Colonic mucosa (tissue), 4 donors: ENCODE measurements around the gene PCDHB11. TPM values are rescaled to one million over a fixed set of nuclear protein-coding genes. Genes with fewer than 3 reads are reported as not detected.
"Not testable (repeated sequence)": the region's sequence is repeated elsewhere in the genome, so short reads cannot be mapped to it uniquely, and the experiment has no call there.

ENCODE experiments used
- DNase-seq: peaks from one replicate; pipeline ENCODE4 v3.0.0-alpha.2; 2020
- H3K27ac ChIP-seq: fragments of 200-600 bp; one replicate; pipeline ENCODE4 v1.8.0; 2021
- H3K27me3 ChIP-seq: fragments of 200-600 bp; one replicate; pipeline ENCODE4 v1.8.0; 2021
- H3K36me3 ChIP-seq: fragments of 200-600 bp; one replicate; pipeline ENCODE4 v1.8.0; 2021
- H3K4me1 ChIP-seq: fragments of 200-600 bp; one replicate; pipeline ENCODE4 v1.8.0; 2021; ENCODE audit warnings: mild to moderate bottlenecking
- H3K4me3 ChIP-seq: fragments of 200-600 bp; one replicate; pipeline ENCODE4 v1.8.0; 2021
- H3K9ac ChIP-seq, 2 donors: one replicate each; pipeline ENCODE4 v1.7.0; 2013; ENCODE audit warnings: control low read depth in 2 of 2, low read depth in 2 of 2, low read length in 2 of 2
- H3K9me3 ChIP-seq: fragments of 200-600 bp; one replicate; pipeline ENCODE4 v1.8.0; 2021
- CTCF ChIP-seq: fragments of 200-600 bp; IDR thresholded peaks from one replicate; pipeline ENCODE4 v1.8.0; 2022; ENCODE audit warnings: antibody characterized with exemption, mild to moderate bottlenecking
- intact Hi-C: fragments of 100-400 bp; cut with DNase I; formaldehyde crosslinking; loops from one replicate; pipeline ENCODE4 v1.14.1; 2022
- total RNA-seq, 2 donors: library from RNA; stranded (reverse); fragmentation: NEBNext Ultra II Directional in 1 of 2; extraction: Animal tissue kit (Norgen Biotek cat#: 25700) in 1 of 2; gene quantifications; one replicate each; pipeline ENCODE4 v1.2.1, GENCODE V29; 2021
- donor health status: healthy.
- donor health status: DM: no; HTN: no; CAD: no.
- donor health status: DM: no; HTN: no; CAD: no.

The PCDHB11 gene
- total RNA-seq, 2 donors from 2014 or later: 0.59 to 2.2 TPM

GRCh38 chr5:141155540-141156374 lies 43.7 kb upstream of the PCDHB11 start:
- intact Hi-C loops: no loop called here
- no peak overlapping the region for H3K27ac ChIP-seq
- no peak overlapping the region for H3K9ac ChIP-seq
- H3K36me3 ChIP-seq: no peaks in the 10 kb centered on the region
- no peaks in the 10 kb centered on the region for H3K27me3 ChIP-seq
- TF ChIP-seq CTCF: no peak
- no peak overlapping the region for H3K4me3 ChIP-seq
- H3K9me3 ChIP-seq: no peaks in the 10 kb centered on the region
- DNase-seq: no peak
- no peaks in the 10 kb centered on the region for H3K4me1 ChIP-seq

- H3K4me3 ChIP-seq, H3K27me3 ChIP-seq, H3K36me3 ChIP-seq, H3K9me3 ChIP-seq, H3K4me1 ChIP-seq, DNase-seq, intact Hi-C loops, H3K27ac ChIP-seq, H3K9ac ChIP-seq: not testable (repeated sequence)
These were observed 42.1 kb upstream of the PCDHB11 start for GRCh38 chr5:141157356-141157755.

- H3K4me3 ChIP-seq, H3K9me3 ChIP-seq, intact Hi-C loops, H3K4me1 ChIP-seq, H3K9ac ChIP-seq, DNase-seq, H3K27ac ChIP-seq, H3K36me3 ChIP-seq, H3K27me3 ChIP-seq: not testable (repeated sequence)
These were observed 41.5 kb upstream of the PCDHB11 start for GRCh38 chr5:141157901-141158300.

GRCh38 chr5:141172381-141173204 lies 26.8 kb upstream of the PCDHB11 start, which contains the start of gene PCDHB7:
PCDHB7 (plus strand) TSS chr5:141172644; CDS start chr5:141172836, 192 bp downstream.
- Histone ChIP-seq H3K4me3 (no peak within 1 kb of the TSS), H3K27me3 (no peaks in the 10 kb centered on the region), H3K9me3 (no peaks in the 10 kb centered on the region), H3K36me3 (no peaks in the 10 kb centered on the region), H3K9ac (no peak within 1 kb of the TSS), H3K4me1 (no peaks in the 10 kb centered on the region), H3K27ac (no peak within 1 kb of the TSS)
- no peak for DNase-seq
- TF ChIP-seq CTCF: no peak
- intact Hi-C loops: no loop called here

- H3K27ac ChIP-seq, H3K27me3 ChIP-seq, H3K9ac ChIP-seq, intact Hi-C loops, H3K4me3 ChIP-seq, H3K4me1 ChIP-seq, H3K36me3 ChIP-seq, H3K9me3 ChIP-seq, DNase-seq: not testable (repeated sequence)
These were observed 24.9 kb upstream of the PCDHB11 start for GRCh38 chr5:141174291-141175104.

- no peaks in the 10 kb centered on the region for H3K9me3 ChIP-seq
- no peaks in the 10 kb centered on the region for H3K4me1 ChIP-seq
- no peaks in the 10 kb centered on the region for H3K36me3 ChIP-seq
- no peak for TF ChIP-seq CTCF
- H3K9ac ChIP-seq: no peak overlapping the region
- intact Hi-C loops: no loop called here
- no peak overlapping the region for H3K4me3 ChIP-seq
- H3K27me3 ChIP-seq: no peaks in the 10 kb centered on the region
- no peak for DNase-seq
- H3K27ac ChIP-seq: no peak overlapping the region
These were observed 23.5 kb upstream of the PCDHB11 start for GRCh38 chr5:141175933-141176332.

- H3K9ac ChIP-seq, H3K9me3 ChIP-seq, DNase-seq, H3K36me3 ChIP-seq, H3K4me3 ChIP-seq, H3K27me3 ChIP-seq, H3K4me1 ChIP-seq, H3K27ac ChIP-seq, intact Hi-C loops: not testable (repeated sequence)
These were observed 21.7 kb upstream of the PCDHB11 start, which contains the start of gene PCDHB8 for GRCh38 chr5:141177577-141178191. PCDHB8 (plus strand) TSS chr5:141177790; CDS start chr5:141178035, 245 bp downstream.

GRCh38 chr5:141179371-141179770 lies 20.1 kb upstream of the PCDHB11 start:
- H3K4me3 ChIP-seq, H3K36me3 ChIP-seq, H3K27ac ChIP-seq, H3K27me3 ChIP-seq, H3K9ac ChIP-seq, H3K9me3 ChIP-seq, H3K4me1 ChIP-seq, DNase-seq, intact Hi-C loops: not testable (repeated sequence)

- DNase-seq, intact Hi-C loops, H3K9ac ChIP-seq, H3K4me3 ChIP-seq, H3K27me3 ChIP-seq, H3K27ac ChIP-seq, H3K36me3 ChIP-seq, H3K4me1 ChIP-seq, H3K9me3 ChIP-seq: not testable (repeated sequence)
These were observed 19.6 kb upstream of the PCDHB11 start for GRCh38 chr5:141179876-141180275.
